H1 (cell line): ENCODE results near the gene DMBX1. TPM values are rescaled to one million over a fixed set of nuclear protein-coding genes. Genes with fewer than 3 reads are reported as not detected.

Experiments
- CHD1 ChIP-seq: IDR thresholded peaks from 2 replicates; pipeline ENCODE4 v1.6.1; 2012; ENCODE audit warnings: low read depth, low read length, improper control_type of control experiment
- CREB1 ChIP-seq: IDR thresholded peaks from 2 replicates; pipeline ENCODE4 v1.6.1; 2012; ENCODE audit warnings: inconsistent platforms
- PHF8 ChIP-seq: fragments of 200-600 bp; sonication (generic); conservative IDR thresholded peaks from 2 replicates; pipeline ENCODE4 v1.7.1; 2012; ENCODE audit warnings: low read depth, mild to moderate bottlenecking, inconsistent platforms, low read length, moderate library complexity
- ZNF274 ChIP-seq: IDR thresholded peaks from 2 replicates; pipeline ENCODE4 v1.7.0; 2012; ENCODE audit warnings: low read length, borderline replicate concordance; ENCODE audit errors: extremely low read depth
- polyA plus RNA-seq, 7 experiments: library from polyadenylated mRNA; depleted of rRNA in 3 of 7; stranded (reverse) in 5 of 7; unstranded in 2 of 7; fragments of >200 nt in 5 of 7; fragments of 200-250 nt in 2 of 7; gene quantifications; 1 replicate in 5 of 7; 2 replicates in 1 of 7; 4 replicates in 1 of 7; pipeline versions ENCODE4 v1.2.1 to v1.2.3, GENCODE V29; 2011 to 2013; ENCODE audit warnings: missing spikeins in 2 of 7, mixed read lengths in 2 of 7
- total RNA-seq: library from RNA; stranded (reverse); fragmentation: NEBNext Ultra II Directional; extraction: Animal tissue kit (Norgen Biotek cat#: 25700); gene quantifications from 2 replicates; pipeline ENCODE4 v1.2.1, GENCODE V29; 2021

DMBX1 gene
- total and polyA plus RNA-seq, 2 of the 8 experiments (the other 6 are each of a cell fraction or from before 2014, with no cell fraction given) = 0.23 to 0.30 TPM

- TF ChIP-seq ZNF274 (no peak), PHF8 (no peak), CHD1 (no peak), CREB1 (no peak)
Measured at GRCh38 chr1:46520063-46520911, 30.7 kb downstream of the DMBX1 start (continued).
